HL-60 (cell line): ENCODE data around the gene NCS1.

ENCODE experiments used
- GABPA ChIP-seq: IDR thresholded peaks from 2 replicates; pipeline ENCODE4 v1.6.1; 2012; ENCODE audit warnings: low read depth
- POLR2AphosphoS5 ChIP-seq: IDR thresholded peaks from 2 replicates; pipeline ENCODE4 v1.6.1; 2012; ENCODE audit warnings: low read depth
- TF ChIP-seq, protein P1 (sequence below): IDR thresholded peaks from one replicate; pipeline ENCODE4 v1.5.1; 2011; ENCODE audit warnings: low read length, control low read depth, inconsistent platforms; ENCODE audit not compliant: insufficient read depth

DNA sequence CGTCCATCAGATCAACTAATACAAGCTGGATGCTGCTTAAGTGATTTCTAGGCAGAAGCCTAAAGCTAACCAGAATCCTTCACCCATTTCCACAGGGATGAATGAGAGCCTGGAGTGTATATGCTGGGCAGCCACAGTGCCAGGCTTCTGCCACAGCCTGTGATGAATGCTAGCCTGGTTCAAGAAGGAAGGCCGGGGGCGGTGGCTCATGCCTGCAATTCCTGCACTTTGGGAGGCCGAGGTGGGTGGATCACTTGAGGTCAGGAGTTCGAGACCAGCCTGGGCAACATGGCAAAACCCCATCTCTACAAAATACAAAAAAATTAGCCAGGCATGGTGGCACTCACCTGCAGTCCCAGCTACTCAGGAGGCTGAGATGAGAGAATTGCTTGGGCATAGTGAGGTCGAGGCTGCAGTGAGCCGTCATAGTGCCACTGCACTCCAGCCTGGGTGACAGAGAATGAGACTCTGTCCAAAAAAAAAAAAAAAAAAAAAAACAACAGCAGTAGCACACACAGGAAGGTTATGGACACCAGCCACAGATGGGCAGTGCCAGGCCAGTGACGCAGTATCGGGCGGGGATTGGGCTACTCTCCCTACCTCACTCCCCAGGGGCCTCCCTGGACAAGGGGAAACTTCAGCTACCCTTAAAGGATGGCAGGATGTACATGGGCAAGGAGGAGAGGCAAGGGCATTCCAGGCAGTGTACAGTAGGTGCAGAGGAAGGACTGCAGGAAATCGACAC, 70.2 kb downstream of the NCS1 start:
- TF ChIP-seq, protein P1, sequence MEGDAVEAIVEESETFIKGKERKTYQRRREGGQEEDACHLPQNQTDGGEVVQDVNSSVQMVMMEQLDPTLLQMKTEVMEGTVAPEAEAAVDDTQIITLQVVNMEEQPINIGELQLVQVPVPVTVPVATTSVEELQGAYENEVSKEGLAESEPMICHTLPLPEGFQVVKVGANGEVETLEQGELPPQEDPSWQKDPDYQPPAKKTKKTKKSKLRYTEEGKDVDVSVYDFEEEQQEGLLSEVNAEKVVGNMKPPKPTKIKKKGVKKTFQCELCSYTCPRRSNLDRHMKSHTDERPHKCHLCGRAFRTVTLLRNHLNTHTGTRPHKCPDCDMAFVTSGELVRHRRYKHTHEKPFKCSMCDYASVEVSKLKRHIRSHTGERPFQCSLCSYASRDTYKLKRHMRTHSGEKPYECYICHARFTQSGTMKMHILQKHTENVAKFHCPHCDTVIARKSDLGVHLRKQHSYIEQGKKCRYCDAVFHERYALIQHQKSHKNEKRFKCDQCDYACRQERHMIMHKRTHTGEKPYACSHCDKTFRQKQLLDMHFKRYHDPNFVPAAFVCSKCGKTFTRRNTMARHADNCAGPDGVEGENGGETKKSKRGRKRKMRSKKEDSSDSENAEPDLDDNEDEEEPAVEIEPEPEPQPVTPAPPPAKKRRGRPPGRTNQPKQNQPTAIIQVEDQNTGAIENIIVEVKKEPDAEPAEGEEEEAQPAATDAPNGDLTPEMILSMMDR = no peak
- TF ChIP-seq GABPA = no peak
- TF ChIP-seq POLR2AphosphoS5 = no peak
